HepG2 (cell line): ENCODE results near the gene ZNF275. TPM values are rescaled to one million over a fixed set of nuclear protein-coding genes. Genes with fewer than 3 reads are reported as not detected.

Source experiments
- ATAC-seq: fragments of 200-7000 bp; cut with Tn5 transposase; 3 replicates; pipeline ENCODE4 v1.9.1; 2020; ENCODE audit warnings: mild to moderate bottlenecking, moderate library complexity
- BruUV-seq: library from RNA; stranded (reverse); fragments of 400-500 nt; replicated peaks from 2 replicates; lab custom pipeline; 2021; lab: Mats Ljungman, UMichigan
- CTCF ChIA-PET: fragments of 300-600 bp; formaldehyde crosslinking; extraction: SDS; loops from one replicate; lab custom pipeline; 2021; ENCODE audit warnings: low total read pairs, inconsistent platforms, low intra/inter-chr PET ratio; lab: Yijun Ruan, JAX
- POLR2A ChIA-PET: fragments of 350-600 bp; sonication (Branson Sonifier 250); formaldehyde crosslinking; loops from one replicate; lab custom pipeline; 2020; ENCODE audit warnings: antibody characterized with exemption, inconsistent platforms; lab: Yijun Ruan, JAX
- DNase-seq: peaks from one replicate; pipeline ENCODE4 v3.0.0-alpha.2; 2015; ENCODE audit warnings: low spot score
- FAIRE-seq: peaks from 3 replicates; lab custom pipeline; 2011; peaks lifted over from hg19 to GRCh38; lab: Jason Lieb, UNC
- H2AFZ ChIP-seq: one replicate; pipeline ENCODE4 v1.6.1; 2011; ENCODE audit warnings: low read length, inconsistent platforms
- H3K27ac ChIP-seq: fragments of 300-600 bp; 3 replicates; pipeline ENCODE4 v1.8.0; 2011; ENCODE audit warnings: mixed run types, mild to moderate bottlenecking, mixed read lengths, low read length, inconsistent platforms; ENCODE audit not compliant: insufficient read depth; ENCODE audit errors: extremely low read length
- H3K27me3 ChIP-seq, 2 experiments: fragments of 200-600 bp in 1 of 2; 2 replicates in 1 of 2; 3 replicates in 1 of 2; pipeline versions ENCODE4 v1.6.0 to v1.8.0; 2011; ENCODE audit warnings: low read length in 2 of 2, mild to moderate bottlenecking in 2 of 2, moderate library complexity in 2 of 2, inconsistent platforms in 1 of 2; ENCODE audit not compliant: insufficient read depth in 2 of 2, control insufficient read depth in 1 of 2
- H3K36me3 ChIP-seq, 2 experiments: fragments of 200-600 bp in 1 of 2; replicated peaks in 1 of 2; 2 replicates in 1 of 2; 3 replicates in 1 of 2; pipeline versions ENCODE4 v1.5.1 to v1.8.0; 2011; ENCODE audit warnings: low read length in 2 of 2, inconsistent platforms in 1 of 2; ENCODE audit not compliant: insufficient read depth in 2 of 2, control insufficient read depth in 1 of 2
- H3K4me1 ChIP-seq: 2 replicates; pipeline ENCODE4 v1.5.1; 2012; ENCODE audit warnings: low read length, inconsistent platforms; ENCODE audit not compliant: insufficient read depth
- H3K4me2 ChIP-seq: 2 replicates; pipeline ENCODE4 v1.6.0; 2011; ENCODE audit warnings: low read depth, low read length, inconsistent platforms
- H3K4me3 ChIP-seq, 3 experiments: fragments of 200-600 bp in 1 of 3; sonication (generic), shearing (Covaris generic) in 1 of 3; replicated peaks in 1 of 3; 2 replicates each; pipeline ENCODE4 v1.5.1; 2011 to 2016; ENCODE audit warnings: low read length in 3 of 3, inconsistent platforms in 2 of 3, low read depth in 2 of 3, mild to moderate bottlenecking in 2 of 3, control low read depth in 1 of 3, mixed read lengths in 1 of 3; ENCODE audit not compliant: insufficient read depth in 1 of 3
- H3K79me2 ChIP-seq: one replicate; pipeline ENCODE4 v1.6.1; 2011; ENCODE audit warnings: low read length, inconsistent platforms; ENCODE audit not compliant: insufficient read depth
- H3K9ac ChIP-seq: 2 replicates; pipeline ENCODE4 v1.6.0; 2011; ENCODE audit warnings: mild to moderate bottlenecking, low read depth, low read length, inconsistent platforms; ENCODE audit not compliant: insufficient read depth
- H3K9me3 ChIP-seq: 2 replicates; pipeline ENCODE4 v1.5.1; 2012; ENCODE audit warnings: mild to moderate bottlenecking, low read length
- H4K20me1 ChIP-seq: 2 replicates; pipeline ENCODE4 v1.6.0; 2011; ENCODE audit warnings: inconsistent platforms, mild to moderate bottlenecking, low read length, moderate library complexity; ENCODE audit not compliant: insufficient read depth
- ISX ChIP-seq: sonication (generic); formaldehyde crosslinking; conservative IDR thresholded peaks from 2 replicates; pipeline ENCODE4 v1.5.0; 2020; ENCODE audit warnings: missing genetic modification reagents
- KLF11 ChIP-seq: IDR thresholded peaks from 2 replicates; pipeline ENCODE4 v1.6.1; 2016; ENCODE audit warnings: missing compliant biosample characterization
- SOX5 ChIP-seq: IDR thresholded peaks from 2 replicates; pipeline ENCODE4 v1.6.1; 2016; ENCODE audit warnings: borderline replicate concordance
- ZBTB49 ChIP-seq: sonication (generic); formaldehyde crosslinking; IDR thresholded peaks from 2 replicates; pipeline ENCODE4 v1.4.0; 2020; ENCODE audit warnings: missing genetic modification reagents, borderline replicate concordance
- ZFP91 ChIP-seq: sonication (generic); formaldehyde crosslinking; IDR thresholded peaks from 2 replicates; pipeline ENCODE4 v1.9.0; 2022; ENCODE audit warnings: missing genetic modification reagents, mild to moderate bottlenecking, borderline replicate concordance
- ZNF230 ChIP-seq: sonication (generic); formaldehyde crosslinking; IDR thresholded peaks from 2 replicates; pipeline ENCODE4 v1.4.0; 2020; ENCODE audit warnings: mild to moderate bottlenecking, missing genetic modification reagents
- ZNF275 ChIP-seq: sonication (generic); formaldehyde crosslinking; IDR thresholded peaks from 2 replicates; pipeline ENCODE4 v1.8.0; 2022; ENCODE audit warnings: missing genetic modification reagents, mild to moderate bottlenecking, inconsistent platforms, borderline replicate concordance
- ZNF317 ChIP-seq: sonication (generic); formaldehyde crosslinking; IDR thresholded peaks from 2 replicates; pipeline ENCODE4 v1.5.0; 2020; ENCODE audit warnings: mild to moderate bottlenecking, missing genetic modification reagents
- ZNF318 ChIP-seq: sonication (generic); formaldehyde crosslinking; IDR thresholded peaks from 2 replicates; pipeline ENCODE4 v1.4.0; 2020; ENCODE audit warnings: mild to moderate bottlenecking, missing genetic modification reagents
- ZNF747 ChIP-seq: sonication (generic); formaldehyde crosslinking; IDR thresholded peaks from 2 replicates; pipeline ENCODE4 v1.8.1; 2023; ENCODE audit warnings: missing genetic modification reagents, mild to moderate bottlenecking, borderline replicate concordance
- WGBS: methylation state at CpG from one replicate; pipeline ENCODE4 v1.1.6; 2017; ENCODE audit warnings: low lambda C conversion rate; 5-methylcytosine and 5-hydroxymethylcytosine counted together
- in situ Hi-C: cut with HindIII; loops from 2 replicates; pipeline ENCODE4 v1.10.0; 2017; ENCODE audit warnings: low pct_unique_long_range_greater_than_20kb; ENCODE audit not compliant: extremely low pct_ligation_motif_present
- intact Hi-C: fragments of 100-400 bp; cut with micrococcal nuclease; formaldehyde crosslinking; loops from one replicate; pipeline ENCODE4 v1.10.0; 2022; ENCODE audit not compliant: unreplicated experiment
- polyA plus RNA-seq, 8 experiments: library from polyadenylated mRNA; depleted of rRNA in 3 of 8; stranded (reverse) in 7 of 8; unstranded in 1 of 8; fragments of >200 nt; fragmentation: Illumina TruSeq in 4 of 8; extraction: Trizol in 4 of 8; gene quantifications; 2 replicates each; pipeline versions ENCODE4 v1.2.1 to v1.2.3, GENCODE V29; 2011 to 2016; ENCODE audit warnings: low read depth in 4 of 8, missing spikeins in 1 of 8, mixed read lengths in 1 of 8; ENCODE audit not compliant: insufficient read depth in 1 of 8
- total RNA-seq, 5 experiments: library from RNA; depleted of rRNA; stranded (reverse); fragments of >200 nt; fragmentation: Illumina TruSeq; extraction: Trizol; gene quantifications; 2 replicates each; pipeline ENCODE4 v1.2.3, GENCODE V29; 2016; ENCODE audit warnings: low read depth in 1 of 5

The ZNF275 gene
- total and polyA plus RNA-seq, 2 of the 13 experiments (the other 11 are each of a cell fraction or from before 2014, with no cell fraction given), result 6.4 to 11.8 TPM

GRCh38 chrX:153372949-153373348, 39.0 kb downstream of the ZNF275 start (continued):
- TF ChIP-seq ZNF318, result no peak
- no peak for TF ChIP-seq ZNF230 (CRISPR knock-in tag)

DNA sequence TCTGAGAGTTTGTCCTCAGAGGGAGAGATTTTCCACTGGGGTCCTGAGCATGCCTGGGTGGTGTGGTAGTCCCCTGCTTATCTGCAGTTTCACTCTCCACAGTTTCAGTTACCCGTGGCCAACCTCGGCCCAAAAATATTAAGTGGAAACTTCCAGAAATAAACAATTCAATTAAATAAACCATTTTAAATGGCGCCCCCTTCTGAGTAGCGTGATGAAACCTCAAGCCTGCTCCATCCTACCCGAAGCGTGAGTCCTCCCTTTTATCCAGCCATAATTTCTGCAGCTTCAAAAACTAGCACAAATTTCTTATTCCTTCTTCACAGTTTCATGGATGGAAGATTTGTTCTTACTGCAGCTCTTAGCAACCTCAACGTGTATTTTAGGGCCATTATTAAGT, 40.5 kb downstream of the ZNF275 start:
- Histone ChIP-seq H4K20me1 (no peaks in the 10 kb centered on the region), H3K27me3 (peaks cover 0 to 6% of the 10 kb centered on the region in 2 experiments; a peak in 1 of 5 replicates), H3K9ac (no peak overlapping the region), H3K4me2 (no peak overlapping the region), H3K4me1 (no peaks in the 10 kb centered on the region), H3K79me2 (no peaks in the 10 kb centered on the region), H3K36me3 (no peaks in the 10 kb centered on the region), H3K9me3 (no peaks in the 10 kb centered on the region), H3K27ac (no peak overlapping the region), H3K4me3 (no peak overlapping the region), H2AFZ (no peak overlapping the region)
- in situ Hi-C loops (no loop called here), intact Hi-C loops (no loop called here)
- POLR2A ChIA-PET, result no interaction called here
- DNase-seq (no peak), ATAC-seq (no peak), FAIRE-seq (no peak)
- CTCF ChIA-PET, result no interaction called here
- 34% methylated on average over 5 of the region's 7 CpGs for WGBS
- BruUV-seq, result no TSS peak
- TF ChIP-seq SOX5 (CRISPR knock-in tag) (no peak), ZBTB49 (no peak), ZNF317 (CRISPR knock-in tag) (no peak), KLF11 (no peak), ISX (CRISPR knock-in tag) (no peak), ZNF275 (CRISPR knock-in tag) (no peak), ZFP91 (CRISPR knock-in tag) (no peak), ZNF747 (CRISPR knock-in tag) (no peak)
